ENCODE data around the gene LSR.

DNA sequence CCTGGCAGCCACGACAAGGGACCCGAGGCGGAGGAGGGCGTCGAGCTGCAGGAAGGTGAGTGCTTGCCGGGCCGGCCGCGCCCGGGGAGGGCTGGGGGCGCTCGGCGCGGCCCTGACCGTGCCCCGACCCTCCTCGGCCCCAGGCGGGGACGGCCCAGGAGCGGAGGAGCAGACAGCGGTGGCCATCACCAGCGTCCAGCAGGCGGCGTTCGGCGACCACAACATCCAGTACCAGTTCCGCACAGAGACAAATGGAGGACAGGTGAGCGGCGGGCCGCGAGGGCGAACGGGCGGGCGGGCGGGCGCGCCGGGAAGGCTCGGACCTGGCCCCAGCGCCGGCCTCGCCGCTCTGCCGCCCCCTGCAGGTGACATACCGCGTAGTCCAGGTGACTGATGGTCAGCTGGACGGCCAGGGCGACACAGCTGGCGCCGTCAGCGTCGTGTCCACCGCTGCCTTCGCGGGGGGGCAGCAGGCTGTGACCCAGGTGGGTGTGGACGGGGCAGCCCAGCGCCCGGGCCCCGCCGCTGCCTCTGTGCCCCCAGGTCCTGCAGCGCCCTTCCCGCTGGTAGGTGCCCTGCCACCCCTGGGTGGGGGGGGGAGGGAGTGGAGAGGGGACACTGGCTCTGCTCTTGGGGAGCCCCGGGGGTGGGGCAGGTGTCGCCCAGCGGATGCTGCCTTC lies 20.8 kb downstream of the LSR start:
- TF ChIP-seq, protein P1, sequence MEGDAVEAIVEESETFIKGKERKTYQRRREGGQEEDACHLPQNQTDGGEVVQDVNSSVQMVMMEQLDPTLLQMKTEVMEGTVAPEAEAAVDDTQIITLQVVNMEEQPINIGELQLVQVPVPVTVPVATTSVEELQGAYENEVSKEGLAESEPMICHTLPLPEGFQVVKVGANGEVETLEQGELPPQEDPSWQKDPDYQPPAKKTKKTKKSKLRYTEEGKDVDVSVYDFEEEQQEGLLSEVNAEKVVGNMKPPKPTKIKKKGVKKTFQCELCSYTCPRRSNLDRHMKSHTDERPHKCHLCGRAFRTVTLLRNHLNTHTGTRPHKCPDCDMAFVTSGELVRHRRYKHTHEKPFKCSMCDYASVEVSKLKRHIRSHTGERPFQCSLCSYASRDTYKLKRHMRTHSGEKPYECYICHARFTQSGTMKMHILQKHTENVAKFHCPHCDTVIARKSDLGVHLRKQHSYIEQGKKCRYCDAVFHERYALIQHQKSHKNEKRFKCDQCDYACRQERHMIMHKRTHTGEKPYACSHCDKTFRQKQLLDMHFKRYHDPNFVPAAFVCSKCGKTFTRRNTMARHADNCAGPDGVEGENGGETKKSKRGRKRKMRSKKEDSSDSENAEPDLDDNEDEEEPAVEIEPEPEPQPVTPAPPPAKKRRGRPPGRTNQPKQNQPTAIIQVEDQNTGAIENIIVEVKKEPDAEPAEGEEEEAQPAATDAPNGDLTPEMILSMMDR (IDR thresholded peaks at IDR 0.05): peak; percentile 27 to 63 (median 46)
- no peak for TF ChIP-seq POLR2A (IDR thresholded peaks at IDR 0.05)
- TF ChIP-seq POLR2AphosphoS5 (IDR thresholded peaks at IDR 0.05): peak in 2 of 3 donors; percentile 8 to 36
